ENCODE measurements around the gene NFKB1. TPM values are rescaled to one million over a fixed set of nuclear protein-coding genes. Genes with fewer than 3 reads are reported as not detected.

NFKB1 gene
- total and polyA plus RNA-seq, 9 of the 15 experiments (the other 6 are each of a cell fraction or from before 2014, with no cell fraction given), result 2.4 to 14.5 (median 10.3) TPM

GRCh38 chr4:102625232-102625930, 124.2 kb downstream of the NFKB1 start (continued):
- no peak for TF ChIP-seq SOX6 (IDR thresholded peaks at IDR 0.05)
- TF ChIP-seq NR2C2 (CRISPR knock-in tag; IDR thresholded peaks at IDR 0.05), result no peak
- TF ChIP-seq NR2C2 (tag; IDR thresholded peaks at IDR 0.05), result no peak
- TF ChIP-seq ARNT (IDR thresholded peaks at IDR 0.05), result no peak
- 0 out of 2 replicates have a peak, but pooled peaks have one; percentile 26 for TF ChIP-seq MIER1 (IDR thresholded peaks at IDR 0.05; ENCODE audit: low read depth)
- no peak for TF ChIP-seq SMAD4 (CRISPR knock-in tag; conservative IDR thresholded peaks at IDR 0.05)
- no peak for TF ChIP-seq KLF16 (IDR thresholded peaks at IDR 0.05)
- TF ChIP-seq NCOR1 (IDR thresholded peaks at IDR 0.05), result 0 out of 2 replicates have a peak, but pooled peaks have one; percentile 8
- peak; percentile 29; the same call in 1 of the 2 replicates for TF ChIP-seq MTA2 (IDR thresholded peaks at IDR 0.05; ENCODE audit: low read depth)
- no peak for TF ChIP-seq SUPT5H (IDR thresholded peaks at IDR 0.05)
- no peak for TF ChIP-seq SETDB1 (IDR thresholded peaks at IDR 0.05; ENCODE audit: low read length)
- no peak for TF ChIP-seq SP2 (IDR thresholded peaks at IDR 0.05; ENCODE audit: extremely low read depth, low read depth, low read length, poor library complexity, severe bottlenecking)
- no peak for TF ChIP-seq SRSF1 (IDR thresholded peaks at IDR 0.05; ENCODE audit: low read depth, low read length)
- TF ChIP-seq ESRRA (IDR thresholded peaks at IDR 0.05; ENCODE audit: borderline replicate concordance, low read depth), result no peak
- no peak for TF ChIP-seq ZNF436 (CRISPR knock-in tag; IDR thresholded peaks at IDR 0.05)
- TF ChIP-seq ZNF140 (CRISPR knock-in tag; IDR thresholded peaks at IDR 0.05), result no peak
- TF ChIP-seq REST (IDR thresholded peaks at IDR 0.05; ENCODE audit: borderline replicate concordance), result peak; percentile 13; the same call in 1 of the 2 replicates
- no peak for TF ChIP-seq REST (CRISPR knock-in tag; IDR thresholded peaks at IDR 0.05; ENCODE audit: low read depth)
- TF ChIP-seq NCOA1 (IDR thresholded peaks at IDR 0.05; ENCODE audit: low read depth), result no peak
- no peak for TF ChIP-seq KLF13 (tag; IDR thresholded peaks at IDR 0.05; ENCODE audit: borderline replicate concordance, low read depth)
- TF ChIP-seq TFAP4 (CRISPR knock-in tag; IDR thresholded peaks at IDR 0.05; ENCODE audit: borderline replicate concordance), result no peak
- TF ChIP-seq NR2F6 (CRISPR knock-in tag; IDR thresholded peaks at IDR 0.05), result no peak
- TF ChIP-seq RBM39 (optimal IDR thresholded peaks at IDR 0.05; ENCODE audit: low read depth, low read length), result no peak

All from K562 (cell line).